ENCODE measurements around the gene SGF29. TPM values are rescaled to one million over a fixed set of nuclear protein-coding genes. Genes with fewer than 3 reads are reported as not detected.
"Not testable (repeated sequence)": the region's sequence is repeated elsewhere in the genome, so short reads cannot be mapped to it uniquely, and the experiment has no call there.

The SGF29 gene
- total RNA-seq, 1 donor from 2014 or later: 21.6 TPM

DNA sequence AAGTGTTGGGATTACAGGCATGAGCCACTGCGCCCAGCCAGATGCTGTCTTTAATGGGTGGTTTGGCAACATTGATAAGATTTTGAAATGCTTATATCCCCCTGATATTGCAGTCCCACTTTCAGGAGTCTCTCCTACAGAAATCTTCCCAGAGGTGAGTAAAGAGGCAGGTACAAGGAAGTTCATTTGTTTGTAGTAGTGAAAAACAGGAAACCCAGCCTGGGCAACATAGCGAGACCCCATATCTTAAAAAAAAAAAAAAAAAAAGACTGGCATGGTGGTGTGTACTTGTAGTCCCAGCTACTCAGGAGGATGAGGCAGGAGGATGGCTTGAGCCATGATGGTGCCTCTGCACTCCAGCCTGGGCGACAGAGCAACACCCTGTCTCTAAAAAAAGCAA, 8.7 kb upstream of the SGF29 start:
- Mint-ChIP-seq H3K4me3 (no peak overlapping the region), H3K4me1 (peaks cover 5% of the 10 kb centered on the region), H3K9me3 (no peaks in the 10 kb centered on the region), H3K27me3 (ENCODE audit: low read depth) (peaks cover 6% of the 10 kb centered on the region), H3K27ac (no peak overlapping the region), H3K36me3 (no peaks in the 10 kb centered on the region)
- TF ChIP-seq, protein P1, sequence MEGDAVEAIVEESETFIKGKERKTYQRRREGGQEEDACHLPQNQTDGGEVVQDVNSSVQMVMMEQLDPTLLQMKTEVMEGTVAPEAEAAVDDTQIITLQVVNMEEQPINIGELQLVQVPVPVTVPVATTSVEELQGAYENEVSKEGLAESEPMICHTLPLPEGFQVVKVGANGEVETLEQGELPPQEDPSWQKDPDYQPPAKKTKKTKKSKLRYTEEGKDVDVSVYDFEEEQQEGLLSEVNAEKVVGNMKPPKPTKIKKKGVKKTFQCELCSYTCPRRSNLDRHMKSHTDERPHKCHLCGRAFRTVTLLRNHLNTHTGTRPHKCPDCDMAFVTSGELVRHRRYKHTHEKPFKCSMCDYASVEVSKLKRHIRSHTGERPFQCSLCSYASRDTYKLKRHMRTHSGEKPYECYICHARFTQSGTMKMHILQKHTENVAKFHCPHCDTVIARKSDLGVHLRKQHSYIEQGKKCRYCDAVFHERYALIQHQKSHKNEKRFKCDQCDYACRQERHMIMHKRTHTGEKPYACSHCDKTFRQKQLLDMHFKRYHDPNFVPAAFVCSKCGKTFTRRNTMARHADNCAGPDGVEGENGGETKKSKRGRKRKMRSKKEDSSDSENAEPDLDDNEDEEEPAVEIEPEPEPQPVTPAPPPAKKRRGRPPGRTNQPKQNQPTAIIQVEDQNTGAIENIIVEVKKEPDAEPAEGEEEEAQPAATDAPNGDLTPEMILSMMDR (IDR thresholded peaks at IDR 0.05; ENCODE audit: unreplicated experiment): no peak
- DNase-seq (ENCODE audit: low spot score in 2 of 2, unreplicated experiment in 2 of 2): no peak

DNA sequence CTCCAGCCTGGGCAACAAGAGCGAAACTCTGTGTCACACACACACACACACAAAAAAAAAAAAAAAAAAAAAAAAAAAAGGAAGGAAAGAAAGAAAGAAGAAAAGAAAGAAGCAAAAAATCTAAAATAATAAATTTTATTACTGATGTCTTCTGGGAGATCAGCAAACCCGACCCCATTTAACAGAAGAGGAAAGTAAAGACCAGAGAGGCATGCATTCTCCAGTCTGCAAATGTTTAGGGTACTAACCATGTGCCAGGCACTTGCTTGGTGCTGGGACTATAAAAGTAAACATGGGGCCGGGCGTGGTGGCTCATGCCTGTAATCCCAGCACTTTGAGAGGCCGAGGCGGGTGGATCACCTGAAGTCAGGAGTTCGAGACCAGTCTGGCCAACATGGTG, 7.8 kb upstream of the SGF29 start:
- H3K4me3 Mint-ChIP-seq; H3K27ac Mint-ChIP-seq; H3K27me3 Mint-ChIP-seq (ENCODE audit: low read depth); H3K36me3 Mint-ChIP-seq; DNase-seq (ENCODE audit: low spot score in 2 of 2, unreplicated experiment in 2 of 2); H3K9me3 Mint-ChIP-seq; H3K4me1 Mint-ChIP-seq: not testable (repeated sequence)

DNA sequence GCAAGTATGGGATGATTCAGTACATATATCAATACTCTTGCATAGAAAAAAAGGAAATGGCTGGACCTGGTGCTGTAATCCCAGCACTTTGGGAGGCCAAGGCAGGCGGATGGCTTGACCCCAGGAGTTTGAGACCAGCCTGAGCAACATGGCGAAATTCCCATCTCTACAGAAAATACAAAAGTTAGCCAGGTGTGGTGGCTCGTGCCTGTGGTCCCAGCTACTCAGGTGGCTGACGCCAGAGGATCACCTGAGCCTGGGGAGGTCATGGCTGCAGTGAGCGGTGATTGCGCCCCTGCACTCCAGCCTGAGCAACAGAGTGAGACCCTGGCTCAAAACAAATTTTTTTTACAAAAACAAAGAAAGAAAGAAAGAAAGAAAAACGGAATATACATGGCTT, 7.1 kb upstream of the SGF29 start:
- H3K27me3 Mint-ChIP-seq (ENCODE audit: low read depth): peaks cover 6% of the 10 kb centered on the region
- H3K36me3 Mint-ChIP-seq: no peaks in the 10 kb centered on the region
- DNase-seq (ENCODE audit: low spot score in 2 of 2, unreplicated experiment in 2 of 2): no peak
- H3K4me1 Mint-ChIP-seq: peaks cover 5% of the 10 kb centered on the region
- no peaks in the 10 kb centered on the region for H3K9me3 Mint-ChIP-seq
- no peak overlapping the region for H3K27ac Mint-ChIP-seq
- H3K4me3 Mint-ChIP-seq: no peak overlapping the region
- TF ChIP-seq, protein P1 (IDR thresholded peaks at IDR 0.05; ENCODE audit: unreplicated experiment): no peak

DNA sequence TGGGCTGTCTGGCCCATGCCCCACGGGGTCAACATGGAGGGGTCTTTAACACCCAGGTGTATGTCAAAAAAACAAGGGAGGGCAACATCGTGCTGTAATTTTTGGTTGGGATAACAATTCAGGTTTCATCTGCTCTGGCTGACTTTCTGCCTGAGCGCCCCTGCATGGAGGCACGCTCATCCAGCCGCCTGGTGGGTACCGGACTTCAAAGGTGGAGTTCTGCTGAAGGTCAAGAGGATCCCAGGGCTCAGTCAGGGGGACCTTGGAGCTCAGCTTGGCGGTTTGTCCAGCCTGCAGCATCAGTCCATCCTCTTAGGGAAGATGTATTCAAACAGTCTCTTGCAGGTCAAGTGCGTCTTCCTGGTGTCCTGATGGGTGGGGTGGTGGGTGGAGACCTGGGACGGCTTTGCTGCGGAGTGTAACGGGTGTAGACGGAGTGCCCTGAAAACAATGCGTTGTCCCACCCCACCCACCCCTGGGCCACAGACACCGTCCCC, 5.4 kb upstream of the SGF29 start:
- TF ChIP-seq, protein P1 (IDR thresholded peaks at IDR 0.05; ENCODE audit: unreplicated experiment): no peak
- H3K9me3 Mint-ChIP-seq: no peaks in the 10 kb centered on the region

DNA sequence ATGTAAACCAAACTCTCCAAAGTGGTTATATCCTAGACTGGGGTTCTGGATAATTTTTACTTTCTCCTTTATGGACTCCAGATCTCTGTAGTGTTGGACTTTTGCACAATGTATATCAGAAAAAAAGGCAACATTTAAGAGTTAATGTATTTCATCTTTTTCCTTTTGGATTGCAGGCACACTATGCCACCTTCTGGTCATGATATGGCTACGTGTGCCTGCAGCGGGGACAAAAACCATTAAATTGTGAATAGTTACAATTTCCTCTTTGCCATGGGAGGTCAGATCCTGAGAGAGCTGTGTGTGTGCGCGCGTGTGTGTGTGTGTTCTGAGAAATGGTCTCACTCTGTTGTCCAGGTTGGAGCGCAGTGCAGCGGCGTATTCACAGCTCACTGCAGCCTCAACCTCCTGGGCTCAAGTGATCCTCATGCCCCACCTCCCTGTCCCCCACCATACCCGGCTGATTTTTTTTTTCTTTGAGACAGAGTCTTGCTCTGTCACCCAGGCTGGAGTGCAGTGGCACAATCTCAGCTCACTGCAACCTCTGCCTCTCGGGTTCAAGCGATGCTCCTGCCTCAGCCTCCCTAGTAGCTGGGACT, 4.3 kb upstream of the SGF29 start:
- no peaks in the 10 kb centered on the region for H3K9me3 Mint-ChIP-seq
- H3K4me1 Mint-ChIP-seq: peaks cover 2% of the 10 kb centered on the region
- H3K27ac Mint-ChIP-seq: no peak overlapping the region
- DNase-seq (ENCODE audit: low spot score in 2 of 2, unreplicated experiment in 2 of 2): no peak
- no peak overlapping the region for H3K4me3 Mint-ChIP-seq
- TF ChIP-seq, protein P1 (IDR thresholded peaks at IDR 0.05; ENCODE audit: unreplicated experiment): no peak
- peaks cover 4% of the 10 kb centered on the region for H3K27me3 Mint-ChIP-seq (ENCODE audit: low read depth)
- no peaks in the 10 kb centered on the region for H3K36me3 Mint-ChIP-seq

More for the DNA sequence above, 5.4 kb upstream of the SGF29 start:
- Mint-ChIP-seq H3K27ac (no peak overlapping the region), H3K27me3 (ENCODE audit: low read depth) (peaks cover 4% of the 10 kb centered on the region), H3K36me3 (no peaks in the 10 kb centered on the region), H3K4me3 (no peak overlapping the region), H3K4me1 (no peaks in the 10 kb centered on the region)
- DNase-seq (ENCODE audit: low spot score in 2 of 2, unreplicated experiment in 2 of 2): no peak

DNA sequence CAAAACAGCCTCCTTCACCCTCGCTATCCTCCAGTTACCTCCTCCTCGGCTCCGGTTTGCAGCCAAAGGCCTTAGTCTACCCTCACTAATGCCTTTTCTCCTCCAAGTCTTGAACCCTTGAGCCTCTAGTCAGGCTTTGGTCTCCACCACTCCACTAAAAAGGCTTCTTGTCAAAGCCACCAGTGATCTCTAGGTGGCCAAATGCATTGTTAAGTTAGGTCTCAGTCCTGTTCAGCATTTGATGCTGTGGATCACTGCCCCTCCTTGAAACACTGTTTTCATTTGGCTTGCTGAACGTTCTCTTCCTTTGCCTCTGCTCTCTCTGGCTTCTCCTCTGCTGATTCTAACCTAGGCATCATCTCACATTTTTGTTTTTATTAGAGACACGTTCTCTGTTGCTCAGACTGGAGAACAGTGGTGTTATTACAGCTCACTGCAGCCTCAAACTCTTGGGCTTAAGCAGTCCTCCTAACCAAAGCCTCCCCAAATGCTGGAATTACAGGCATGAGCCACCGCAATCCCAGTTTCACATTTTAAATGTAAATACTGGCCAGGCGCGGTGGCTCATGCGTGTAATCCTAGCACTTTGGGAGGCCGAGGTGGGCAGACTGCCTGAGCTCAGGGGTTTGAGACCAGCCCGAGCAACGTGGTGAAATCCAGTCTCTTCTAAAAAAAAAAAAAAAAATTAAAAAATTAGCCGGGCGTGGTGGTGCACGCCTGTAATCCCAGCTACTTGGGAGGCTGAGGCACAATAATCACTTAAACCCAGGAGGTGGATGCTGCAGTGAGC, 1.1 kb downstream of the SGF29 start:
- Mint-ChIP-seq H3K27ac (peak overlapping the region; percentile 54), H3K4me3 (peak overlapping the region; percentile 71), H3K9me3 (no peaks in the 10 kb centered on the region), H3K27me3 (ENCODE audit: low read depth) (no peaks in the 10 kb centered on the region), H3K4me1 (peaks cover 8% of the 10 kb centered on the region), H3K36me3 (peaks cover 15% of the 10 kb centered on the region)
- TF ChIP-seq, protein P1 (IDR thresholded peaks at IDR 0.05; ENCODE audit: unreplicated experiment): no peak
- DNase-seq (ENCODE audit: low spot score in 2 of 2, unreplicated experiment in 2 of 2): no peak

All from mesothelial cell of epicardium (in vitro differentiated cells).